SU-DHL-6 (cell line): ENCODE data around the gene PSMA7.
A peak's percentile ranks its signal among the peaks of the same experiment; 100 is the strongest.

Source experiments
- H2AFZ ChIP-seq: fragments of 200-600 bp; sonication (generic); 2 replicates; pipeline ENCODE4 v1.6.1; 2014; ENCODE audit warnings: low read depth, mild to moderate bottlenecking, moderate library complexity, mixed read lengths, antibody characterized with exemption, low read length; ENCODE audit not compliant: severe bottlenecking
- H3F3A ChIP-seq: fragments of 200-600 bp; shearing (Covaris generic); 2 replicates; pipeline ENCODE4 v1.6.0; 2016; ENCODE audit warnings: antibody characterized with exemption, mild to moderate bottlenecking; ENCODE audit not compliant: insufficient read depth
- H3K27ac ChIP-seq: fragments of 200-600 bp; sonication (generic); 2 replicates; pipeline ENCODE4 v1.5.1; 2016; ENCODE audit warnings: low read depth, mild to moderate bottlenecking, low read length, moderate library complexity, mixed read lengths
- H3K27me3 ChIP-seq: fragments of 200-600 bp; sonication (generic), shearing (Covaris generic); 2 replicates; pipeline ENCODE4 v1.6.0; 2014; ENCODE audit warnings: mild to moderate bottlenecking, low read length
- H3K36me3 ChIP-seq: fragments of 200-600 bp; sonication (generic); 2 replicates; pipeline ENCODE4 v1.6.1; 2014; ENCODE audit warnings: mild to moderate bottlenecking, low read length, mixed read lengths
- H3K4me2 ChIP-seq: fragments of 300-600, 200-600 bp; shearing (Covaris generic), sonication (generic); 2 replicates; pipeline ENCODE4 v1.6.0; 2014; ENCODE audit warnings: low read length, low read depth, mild to moderate bottlenecking; ENCODE audit not compliant: poor library complexity, severe bottlenecking
- H3K4me3 ChIP-seq: fragments of 200-600 bp; sonication (generic); 2 replicates; pipeline ENCODE4 v1.5.1; 2014; ENCODE audit warnings: antibody characterized with exemption, low read length, mild to moderate bottlenecking, mixed read lengths; ENCODE audit not compliant: insufficient read depth, poor library complexity, severe bottlenecking
- H3K79me2 ChIP-seq: fragments of 200-600 bp; sonication (generic); 2 replicates; pipeline ENCODE4 v1.6.1; 2014; ENCODE audit warnings: mild to moderate bottlenecking, low read length, moderate library complexity; ENCODE audit not compliant: insufficient read depth
- H3K9ac ChIP-seq: fragments of 200-600 bp; sonication (generic); 2 replicates; pipeline ENCODE4 v1.7.0; 2014; ENCODE audit warnings: mild to moderate bottlenecking, low read length
- H3K9me2 ChIP-seq: fragments of 200-600 bp; sonication (generic); replicated peaks from 2 replicates; pipeline ENCODE4 v1.6.1; 2014; ENCODE audit warnings: low read length; ENCODE audit not compliant: insufficient read depth
- H3K9me3 ChIP-seq: fragments of 200-600 bp; sonication (generic); 2 replicates; pipeline ENCODE4 v1.6.1; 2014; ENCODE audit warnings: low read length, mixed read lengths; ENCODE audit not compliant: insufficient read depth
- H4K20me1 ChIP-seq: fragments of 200-600 bp; sonication (generic); 2 replicates; pipeline ENCODE4 v1.6.1; 2014; ENCODE audit warnings: low read depth, mild to moderate bottlenecking, antibody characterized with exemption, low read length, moderate library complexity, mixed read lengths
- EZH2phosphoT487 ChIP-seq: fragments of 200-600 bp; sonication (generic), shearing (Covaris generic); conservative IDR thresholded peaks from 2 replicates; pipeline ENCODE4 v1.6.1; 2018; ENCODE audit warnings: mild to moderate bottlenecking, antibody characterized with exemption, low read length, moderate library complexity, mixed read lengths
- TF ChIP-seq, protein P1 (sequence below): fragments of 200-600 bp; sonication (generic); IDR thresholded peaks from one replicate; pipeline ENCODE4 v1.5.1; 2017; ENCODE audit warnings: antibody characterized with exemption, mild to moderate bottlenecking, low read length, moderate library complexity; ENCODE audit not compliant: insufficient read depth, poor library complexity, severe bottlenecking

The PSMA7 gene

DNA sequence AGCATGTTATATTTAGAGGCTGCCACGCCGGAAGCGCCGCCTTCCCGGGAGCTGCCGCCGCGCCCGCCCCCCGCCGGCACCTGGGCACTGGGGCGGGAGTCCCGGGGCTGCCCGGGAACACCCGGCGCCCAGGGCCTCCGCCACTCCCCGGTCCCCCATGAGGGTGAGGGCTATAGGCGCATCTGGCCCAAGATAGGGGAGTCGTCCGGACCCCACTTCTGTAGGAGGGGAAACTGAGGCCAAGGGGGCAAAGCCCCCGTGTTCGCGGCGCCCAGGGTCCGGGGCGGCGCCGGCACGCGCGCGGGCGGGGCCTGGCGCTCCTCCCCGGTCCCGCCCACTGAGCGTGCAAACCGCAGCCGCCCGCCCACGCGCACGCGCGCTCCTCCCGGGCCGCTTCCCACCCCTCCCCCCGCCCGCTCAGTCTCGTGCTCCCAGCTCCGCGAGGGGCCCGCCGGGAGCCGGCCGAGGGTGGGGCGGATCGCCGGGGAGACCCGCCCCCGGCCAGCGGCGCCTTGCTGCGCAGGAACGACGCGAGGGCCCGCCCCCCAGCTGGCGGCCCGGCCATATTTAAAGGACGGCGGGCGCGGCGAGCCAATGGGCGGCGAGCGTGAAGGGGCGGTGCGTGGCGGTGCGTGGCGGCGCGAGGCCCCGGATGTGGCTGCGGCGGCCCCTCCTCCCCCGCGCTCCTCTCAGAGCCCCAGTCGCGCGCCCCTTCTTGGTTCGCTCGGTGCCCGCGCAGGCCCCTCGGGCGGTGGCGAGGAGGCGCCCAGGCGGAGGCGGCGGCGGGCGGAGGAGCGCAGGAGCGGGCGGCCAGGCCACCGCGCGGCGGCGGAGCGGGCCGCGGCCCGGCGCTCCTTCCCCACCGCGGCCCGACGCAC, 21.2 kb downstream of the PSMA7 start, which contains the start of gene LSM14B:
TSS of gene LSM14B (plus strand) at position 700 of the 878 bp plus-strand sequence. CDS start 192 bp downstream, outside the sequence.
- Histone ChIP-seq H3K27ac (peak within 1 kb of the TSS; percentile 60), H3K4me2 (peak within 1 kb of the TSS; percentile 98), H3K79me2 (peaks cover 16% of the 10 kb centered on the region), H3K9me2 (no peaks in the 10 kb centered on the region), H3K9me3 (no peaks in the 10 kb centered on the region), H3K4me3 (peak within 1 kb of the TSS; percentile 88), H3K36me3 (0 out of 2 replicates have a peak, but pooled peaks cover 3% of the 10 kb centered on the region), H3F3A (peaks cover 10% of the 10 kb centered on the region; the same call in 1 of the 2 replicates), H2AFZ (peak within 1 kb of the TSS; percentile 95), H3K27me3 (no peaks in the 10 kb centered on the region), H4K20me1 (no peaks in the 10 kb centered on the region; the same call in 1 of the 2 replicates), H3K9ac (peak within 1 kb of the TSS; percentile 76)
- TF ChIP-seq, protein P1, sequence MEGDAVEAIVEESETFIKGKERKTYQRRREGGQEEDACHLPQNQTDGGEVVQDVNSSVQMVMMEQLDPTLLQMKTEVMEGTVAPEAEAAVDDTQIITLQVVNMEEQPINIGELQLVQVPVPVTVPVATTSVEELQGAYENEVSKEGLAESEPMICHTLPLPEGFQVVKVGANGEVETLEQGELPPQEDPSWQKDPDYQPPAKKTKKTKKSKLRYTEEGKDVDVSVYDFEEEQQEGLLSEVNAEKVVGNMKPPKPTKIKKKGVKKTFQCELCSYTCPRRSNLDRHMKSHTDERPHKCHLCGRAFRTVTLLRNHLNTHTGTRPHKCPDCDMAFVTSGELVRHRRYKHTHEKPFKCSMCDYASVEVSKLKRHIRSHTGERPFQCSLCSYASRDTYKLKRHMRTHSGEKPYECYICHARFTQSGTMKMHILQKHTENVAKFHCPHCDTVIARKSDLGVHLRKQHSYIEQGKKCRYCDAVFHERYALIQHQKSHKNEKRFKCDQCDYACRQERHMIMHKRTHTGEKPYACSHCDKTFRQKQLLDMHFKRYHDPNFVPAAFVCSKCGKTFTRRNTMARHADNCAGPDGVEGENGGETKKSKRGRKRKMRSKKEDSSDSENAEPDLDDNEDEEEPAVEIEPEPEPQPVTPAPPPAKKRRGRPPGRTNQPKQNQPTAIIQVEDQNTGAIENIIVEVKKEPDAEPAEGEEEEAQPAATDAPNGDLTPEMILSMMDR: no peak
- TF ChIP-seq EZH2phosphoT487: no peak

DNA sequence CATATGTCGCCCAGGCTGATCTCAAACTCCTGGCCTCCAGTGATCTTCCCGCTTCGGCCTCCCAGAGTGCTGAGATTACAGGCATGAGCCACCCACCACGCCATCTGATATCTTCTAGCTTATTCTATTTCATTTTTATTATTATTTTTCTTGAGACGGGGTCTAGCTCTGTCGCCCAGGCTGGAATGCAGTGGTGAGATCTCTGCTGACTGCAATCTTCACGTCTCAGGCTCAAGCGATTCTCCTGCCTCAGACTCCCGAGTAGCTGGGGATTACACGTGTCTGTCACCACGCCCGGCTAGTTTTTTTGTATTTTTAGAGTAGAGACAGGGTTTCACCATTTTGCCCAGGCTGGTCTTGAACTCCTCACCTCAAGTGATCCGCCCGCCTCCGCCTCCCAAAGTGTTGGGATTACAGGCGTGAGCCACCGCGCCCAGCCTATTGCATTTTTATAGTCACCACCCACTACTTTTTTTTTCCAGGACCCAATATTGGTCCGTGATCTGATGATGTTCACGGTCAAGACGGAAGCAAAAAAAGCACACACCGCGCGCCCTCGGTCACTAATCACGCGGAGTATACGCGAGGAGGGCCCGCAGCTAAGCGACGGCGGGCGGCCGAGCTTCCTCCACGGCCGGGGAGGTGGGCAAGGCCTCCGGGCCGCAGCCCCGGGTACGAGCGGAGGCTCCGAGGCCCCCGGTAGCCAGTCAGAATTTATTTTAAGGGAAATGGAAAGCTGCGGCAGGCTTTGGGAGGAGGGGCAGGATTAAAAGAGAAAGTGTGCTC, 22.0 kb downstream of the PSMA7 start:
- H3K79me2 ChIP-seq: peaks cover 16% of the 10 kb centered on the region
- H3K9me3 ChIP-seq: no peaks in the 10 kb centered on the region
- H3K36me3 ChIP-seq: 0 out of 2 replicates have a peak, but pooled peaks cover 3% of the 10 kb centered on the region
- H2AFZ ChIP-seq: peak overlapping the region; percentile 95
- TF ChIP-seq, protein P1: no peak
- no peak for TF ChIP-seq EZH2phosphoT487
- H3K9ac ChIP-seq: peak overlapping the region; percentile 74
- H3K4me2 ChIP-seq: peak overlapping the region; percentile 98
- H4K20me1 ChIP-seq: no peaks in the 10 kb centered on the region; the same call in 1 of the 2 replicates
- no peaks in the 10 kb centered on the region for H3K27me3 ChIP-seq
- no peaks in the 10 kb centered on the region for H3K9me2 ChIP-seq
- H3K27ac ChIP-seq: peak overlapping the region; percentile 56
- H3F3A ChIP-seq: peaks cover 10% of the 10 kb centered on the region; the same call in 1 of the 2 replicates
- H3K4me3 ChIP-seq: peak overlapping the region; percentile 88

DNA sequence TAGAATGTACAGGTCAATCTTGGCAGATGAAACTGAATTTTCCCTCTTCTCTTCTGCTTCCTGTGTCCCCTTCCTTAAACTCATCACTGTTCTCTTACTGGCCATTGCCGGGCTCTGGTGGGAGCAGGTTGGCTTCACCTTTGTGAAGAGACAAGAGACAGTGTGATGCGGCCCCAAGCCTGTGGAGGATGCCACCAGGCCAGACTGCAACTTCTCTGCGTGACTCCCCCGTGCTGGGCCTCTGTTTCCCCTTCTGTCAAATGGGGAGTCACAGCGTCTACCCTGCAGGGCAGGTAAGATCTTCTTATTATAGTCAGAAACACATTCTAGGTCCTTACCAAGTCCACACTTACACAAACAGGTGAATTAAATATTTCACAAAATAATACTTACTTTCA, 22.8 kb downstream of the PSMA7 start:
- no peak overlapping the region for H3K27ac ChIP-seq
- no peak overlapping the region for H3K4me2 ChIP-seq
- H3K79me2 ChIP-seq: peaks cover 16% of the 10 kb centered on the region
- no peaks in the 10 kb centered on the region for H3K9me3 ChIP-seq
- no peaks in the 10 kb centered on the region for H3K9me2 ChIP-seq
- H2AFZ ChIP-seq: no peak overlapping the region
- H3K27me3 ChIP-seq: no peaks in the 10 kb centered on the region
- no peaks in the 10 kb centered on the region; the same call in 1 of the 2 replicates for H4K20me1 ChIP-seq
- no peak overlapping the region for H3K9ac ChIP-seq
- H3K36me3 ChIP-seq: 0 out of 2 replicates have a peak, but pooled peaks cover 3% of the 10 kb centered on the region
- TF ChIP-seq, protein P1: no peak
- TF ChIP-seq EZH2phosphoT487: no peak
- no peak overlapping the region for H3K4me3 ChIP-seq
- H3F3A ChIP-seq: peaks cover 10% of the 10 kb centered on the region; the same call in 1 of the 2 replicates
